Effector CD4-positive, alpha-beta T cell (primary cell): Measurements from ENCODE around the gene COL6A2.
"Not testable (repeated sequence)": the region's sequence is repeated elsewhere in the genome, so short reads cannot be mapped to it uniquely, and the experiment has no call there.

Source experiments
- DNase-seq: peaks from one replicate; pipeline ENCODE4 v3.0.0-alpha.2; 2020

COL6A2 gene

GRCh38 chr21:46061063-46061462, 36.8 kb upstream of the COL6A2 start:
- DNase-seq: no peak

- DNase-seq: no peak
Observed at GRCh38 chr21:46061518-46061917, 36.4 kb upstream of the COL6A2 start.

GRCh38 chr21:46061950-46062349, 36.0 kb upstream of the COL6A2 start:
- no peak for DNase-seq

DNA sequence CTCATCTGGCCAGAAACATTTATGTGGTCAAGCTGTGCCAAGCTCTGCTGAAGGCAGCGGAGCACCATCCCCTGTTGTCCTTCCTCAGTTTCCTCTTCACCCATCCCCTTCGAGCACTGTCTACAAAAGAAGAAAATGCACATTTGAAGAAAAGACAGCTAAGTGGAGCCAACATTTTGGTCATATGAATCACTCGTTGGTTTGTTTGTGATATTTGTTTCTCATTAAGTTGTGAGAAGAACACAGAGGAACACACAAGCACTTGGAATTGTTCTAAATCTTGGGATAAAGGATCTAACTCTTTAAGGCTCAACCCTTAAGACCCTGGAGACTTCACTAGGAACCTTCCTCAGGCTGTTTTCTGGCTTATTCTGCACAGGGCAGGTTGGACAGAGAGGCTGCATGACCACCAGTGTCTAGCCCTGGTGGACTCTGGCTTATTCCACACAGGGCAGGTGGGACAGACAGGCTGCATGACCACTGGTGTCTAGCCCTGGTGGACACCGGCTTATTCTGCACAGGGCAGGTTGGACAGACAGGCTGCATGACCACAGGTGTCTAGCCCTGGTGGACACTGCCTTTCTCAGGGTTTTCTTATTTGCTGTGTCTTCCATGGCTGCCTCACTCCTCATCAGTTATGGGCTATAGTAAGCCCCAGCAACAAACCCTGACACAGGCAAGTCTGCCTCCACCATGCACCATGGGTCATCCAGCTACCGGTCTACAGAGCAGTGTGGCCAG, 35.3 kb upstream of the COL6A2 start:
- no peak for DNase-seq

- no peak for DNase-seq
Observed at GRCh38 chr21:46063227-46063626, 34.7 kb upstream of the COL6A2 start.

DNA sequence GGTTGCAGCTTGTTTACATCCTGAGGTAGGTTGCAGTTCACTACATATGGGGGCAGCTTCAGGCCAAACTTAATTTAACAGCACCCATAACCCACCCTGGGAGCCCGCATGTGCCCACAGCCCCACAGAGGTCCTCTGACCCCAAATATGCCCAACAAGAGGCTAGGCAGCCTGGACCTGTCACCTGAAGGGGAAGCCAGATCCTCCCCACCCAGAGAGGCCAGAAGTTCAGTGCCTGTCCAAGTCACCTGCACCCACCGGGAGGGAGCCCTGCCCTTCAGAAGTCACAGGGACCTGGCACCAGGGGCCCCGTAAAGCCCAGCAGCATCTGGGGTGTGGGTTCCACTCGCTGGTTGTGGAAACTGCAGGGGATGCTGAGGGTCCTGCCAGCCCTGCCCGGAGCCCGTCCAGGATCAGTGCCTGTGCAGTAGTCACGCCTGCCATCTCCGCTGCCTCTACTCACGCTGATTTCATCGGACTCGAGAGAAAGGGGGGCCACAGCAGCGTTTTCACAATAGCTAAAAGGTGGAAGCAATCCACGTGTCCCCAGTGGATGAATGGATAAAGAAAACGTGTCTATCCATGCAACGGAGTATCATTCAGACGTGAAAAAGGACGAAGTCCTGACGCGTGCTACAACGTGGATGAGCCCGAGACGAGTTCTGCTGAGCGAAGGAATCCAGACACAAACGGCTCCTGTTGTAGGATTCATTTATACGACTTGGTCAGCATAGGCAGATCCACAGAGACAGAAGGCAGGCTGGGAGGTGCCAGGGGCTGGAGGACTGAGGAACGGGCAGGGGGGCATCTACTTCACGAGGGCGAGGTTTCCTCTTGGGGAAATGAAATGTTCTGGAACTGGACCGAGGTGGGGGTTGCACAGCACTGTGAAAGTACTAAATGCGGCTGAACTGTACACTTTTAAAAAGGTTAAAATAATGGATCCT, 33.9 kb upstream of the COL6A2 start:
- DNase-seq: no peak

- no peak for DNase-seq
Observed at GRCh38 chr21:46064870-46065214, 33.1 kb upstream of the COL6A2 start.

DNA sequence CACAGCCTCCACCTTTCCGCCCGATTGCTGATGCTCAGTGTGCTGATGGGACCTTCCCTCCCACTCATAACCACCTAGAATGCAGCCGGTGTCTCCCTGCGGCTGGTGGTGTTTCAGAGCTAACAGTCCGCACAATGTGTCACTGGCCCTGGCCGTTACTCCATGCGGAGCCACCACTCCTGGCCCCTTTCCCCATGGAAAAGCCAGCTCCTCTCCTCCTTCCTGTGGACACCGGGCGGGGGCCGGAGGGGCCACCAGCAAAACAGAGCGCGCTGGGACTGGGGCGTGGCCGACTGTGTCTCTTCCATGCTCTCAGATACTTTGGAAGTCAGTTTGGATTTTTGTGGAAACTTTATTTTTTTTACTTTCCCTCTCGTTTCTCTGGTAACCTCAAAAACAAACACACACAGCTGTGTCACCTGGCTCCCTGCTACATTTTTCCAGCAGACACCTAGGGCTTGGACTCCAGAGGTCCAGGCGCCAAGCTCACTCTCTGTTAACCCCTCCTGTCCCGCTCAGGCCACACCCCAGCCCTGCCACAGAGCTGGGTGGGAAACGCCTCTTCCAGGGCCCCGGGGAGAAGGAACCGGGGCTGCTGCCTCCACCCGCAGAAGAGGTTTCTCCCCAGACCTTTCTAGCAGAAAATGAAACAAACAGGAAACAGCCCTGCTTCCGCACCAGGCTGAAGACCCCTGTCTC, 32.5 kb upstream of the COL6A2 start:
- no peak for DNase-seq

DNA sequence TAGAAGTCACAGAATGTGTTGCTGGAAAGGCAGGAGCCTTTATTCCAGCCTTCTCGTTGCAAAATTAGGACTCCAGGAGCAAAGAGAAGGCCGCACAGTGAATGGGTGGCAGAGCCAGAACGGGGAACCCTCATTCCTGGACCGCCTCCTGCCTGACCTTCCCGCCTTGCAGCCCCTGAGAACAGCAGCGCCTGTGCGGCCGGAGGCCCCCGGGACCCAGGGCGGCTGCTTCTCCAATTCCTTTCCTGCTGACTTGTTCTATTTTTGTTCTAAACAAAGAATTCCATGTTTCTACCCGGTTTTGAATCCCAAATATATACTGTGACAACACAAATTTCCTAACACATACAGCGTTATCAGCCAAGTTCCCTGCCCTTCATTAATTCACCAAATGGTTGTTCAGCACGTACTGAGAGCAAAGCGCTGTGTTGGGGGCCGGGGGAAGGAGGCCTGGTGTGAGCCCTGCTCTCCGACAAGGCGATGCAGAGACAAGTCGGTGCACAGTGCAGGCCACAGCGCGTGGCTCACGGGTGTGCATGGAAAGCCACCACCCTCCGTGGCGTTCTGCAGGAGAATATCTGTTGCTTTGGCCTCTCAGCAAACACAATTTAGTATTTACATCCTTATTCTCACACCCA, 31.9 kb upstream of the COL6A2 start:
- DNase-seq: no peak

DNA sequence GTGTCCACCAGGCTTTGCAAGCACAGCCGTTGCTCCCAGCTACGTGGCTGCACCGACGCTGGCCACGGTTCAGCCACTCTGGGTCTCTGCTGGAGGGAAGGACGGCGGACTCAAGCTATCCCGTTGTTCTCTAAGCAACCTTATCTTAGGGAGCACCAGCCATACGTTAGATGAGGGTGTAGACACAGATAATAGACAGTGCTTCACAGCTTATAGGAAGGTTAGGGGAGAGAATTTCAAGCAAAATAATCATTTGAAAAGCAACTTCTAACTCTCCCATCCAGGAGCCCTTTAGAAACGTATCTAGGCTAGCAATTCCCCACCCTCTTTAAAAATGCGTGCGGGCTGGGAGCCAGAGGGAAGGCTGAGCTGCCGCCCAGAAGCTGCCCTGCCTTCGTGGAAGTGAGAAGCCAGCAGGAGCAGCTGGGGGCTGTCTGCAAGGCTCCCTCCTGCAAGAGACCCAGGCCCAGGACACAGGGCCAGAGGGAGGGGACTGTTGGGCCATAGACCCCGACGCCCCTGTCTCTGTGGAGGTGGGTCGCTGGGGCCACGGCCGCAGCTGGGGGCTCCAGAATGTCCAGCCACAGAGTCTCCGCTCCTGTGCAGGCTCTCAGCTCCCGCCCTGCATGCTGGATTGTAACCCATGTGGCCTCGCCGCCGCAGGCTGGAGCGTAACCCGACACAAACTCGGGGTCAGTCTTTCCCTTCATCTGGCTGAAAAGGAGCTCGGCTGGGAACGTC, 31.2 kb upstream of the COL6A2 start:
- no peak for DNase-seq

GRCh38 chr21:46067505-46068201, 30.3 kb upstream of the COL6A2 start:
- no peak for DNase-seq

- DNase-seq: no peak
Observed at GRCh38 chr21:46068516-46069079, 29.3 kb upstream of the COL6A2 start.

DNA sequence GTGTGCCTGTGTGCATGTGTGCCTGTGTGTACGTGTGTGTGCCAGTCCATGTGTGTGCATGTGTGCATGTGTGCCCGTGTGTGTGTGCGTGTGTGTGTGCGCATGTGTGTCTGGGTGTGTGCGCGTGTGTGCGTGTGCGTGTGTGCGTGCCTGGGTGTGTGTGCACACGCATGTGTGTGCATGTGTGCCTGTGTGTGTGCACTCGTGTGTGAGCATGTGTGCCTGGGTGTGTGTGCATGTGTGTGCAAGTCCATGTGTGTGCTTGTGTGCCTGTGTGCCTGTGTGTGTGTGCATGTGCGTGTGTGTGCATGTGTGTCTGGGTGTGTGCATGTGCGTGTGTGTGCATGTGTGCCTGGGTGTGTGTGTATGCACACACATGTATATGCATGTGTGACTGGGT, 28.7 kb upstream of the COL6A2 start:
- DNase-seq: no peak

GRCh38 chr21:46069719-46070279, 28.1 kb upstream of the COL6A2 start:
- no peak for DNase-seq

GRCh38 chr21:46071082-46071481, 26.8 kb upstream of the COL6A2 start:
- no peak for DNase-seq

GRCh38 chr21:46076724-46077123, 21.2 kb upstream of the COL6A2 start:
- not testable (repeated sequence) for DNase-seq

DNA sequence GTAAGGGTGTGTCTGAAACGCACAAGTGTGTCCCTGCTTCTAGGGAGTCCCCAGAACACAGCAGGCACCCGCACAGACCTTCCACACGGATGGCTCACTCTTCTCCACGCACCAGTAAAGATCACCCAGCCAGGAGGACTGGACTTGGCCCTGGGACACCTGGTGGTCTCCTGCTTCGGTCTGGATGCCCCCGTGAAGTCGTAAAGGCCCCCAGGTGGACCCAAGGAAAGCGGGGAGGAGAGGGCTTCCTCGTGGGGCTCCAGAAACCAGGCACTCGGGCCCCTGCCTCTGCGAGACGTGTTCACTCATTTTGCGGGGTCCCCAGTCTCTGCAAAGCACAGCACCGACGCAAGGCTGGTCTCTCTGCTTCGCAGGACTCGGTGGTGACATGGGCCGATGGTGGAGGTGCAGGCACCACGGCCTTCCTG, 20.2 kb upstream of the COL6A2 start:
- no peak for DNase-seq

- no peak for DNase-seq
Observed at GRCh38 chr21:46078322-46078977, 19.5 kb upstream of the COL6A2 start.

DNA sequence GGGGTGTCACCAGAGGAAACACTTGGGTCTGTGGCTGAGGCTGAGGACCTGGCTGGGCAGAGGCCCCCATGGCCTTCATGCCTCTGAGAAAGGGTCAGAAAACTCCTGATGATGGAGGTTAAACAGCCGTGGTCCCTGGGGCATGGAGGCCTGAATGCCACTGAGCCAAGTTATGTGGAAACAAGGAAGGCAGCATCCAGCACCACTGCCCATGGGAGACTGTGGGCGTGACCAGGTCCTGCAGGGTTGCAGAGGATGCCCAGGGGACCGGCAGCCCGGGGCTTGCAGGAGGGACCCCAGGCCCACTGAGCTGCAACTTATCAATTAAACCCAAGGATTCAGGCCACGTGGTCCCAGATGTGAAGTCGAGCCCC, 18.9 kb upstream of the COL6A2 start:
- DNase-seq: no peak
